NCI-H524 treated with DMSO at 0.1 percent for 48 hours (cell line): ENCODE data around the gene HSF4.

Experiments
- DNase-seq: peaks from one replicate; lab custom pipeline; 2025; lab: John Stamatoyannopoulos, UW

The HSF4 gene

DNA sequence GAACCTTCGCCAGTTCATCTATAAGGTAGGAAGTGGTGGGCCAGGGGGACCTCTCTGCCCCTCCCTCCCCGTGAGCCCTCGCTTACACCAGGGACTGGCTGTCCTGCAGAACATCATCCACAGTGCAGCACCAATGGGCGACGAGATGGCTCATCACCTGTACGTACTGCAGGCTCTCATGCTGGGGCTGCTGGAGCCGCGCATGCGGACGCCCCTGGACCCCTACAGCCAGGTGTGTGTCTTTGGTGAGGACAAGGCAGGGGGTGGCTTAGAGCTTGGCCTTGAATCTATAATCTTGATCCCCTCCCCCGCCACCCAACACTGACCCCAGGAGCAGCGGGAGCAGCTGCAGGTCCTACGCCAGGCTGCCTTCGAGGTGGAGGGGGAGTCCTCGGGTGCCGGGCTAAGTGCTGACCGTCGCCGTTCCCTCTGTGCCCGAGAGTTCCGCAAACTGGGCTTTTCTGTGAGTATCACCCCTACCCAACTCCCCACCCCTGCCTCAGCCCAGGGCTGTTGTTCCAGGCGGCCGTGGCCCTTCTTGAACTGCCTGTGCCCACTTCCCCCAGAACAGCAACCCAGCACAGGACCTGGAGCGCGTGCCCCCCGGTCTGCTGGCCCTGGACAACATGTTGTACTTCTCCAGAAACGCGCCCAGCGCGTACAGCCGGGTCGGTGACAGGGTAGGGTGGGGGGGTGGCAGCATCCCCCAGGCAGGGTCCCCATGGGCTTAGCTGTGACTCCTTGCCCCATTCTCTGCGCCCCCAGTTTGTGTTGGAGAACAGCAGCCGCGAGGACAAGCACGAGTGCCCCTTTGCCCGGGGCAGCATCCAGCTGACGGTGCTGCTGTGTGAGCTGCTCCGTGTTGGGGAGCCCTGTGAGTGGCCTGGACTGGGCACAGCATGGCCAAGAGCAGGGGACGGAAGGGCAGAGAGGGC lies 37.1 kb downstream of the HSF4 start:
- no peak for DNase-seq

DNA sequence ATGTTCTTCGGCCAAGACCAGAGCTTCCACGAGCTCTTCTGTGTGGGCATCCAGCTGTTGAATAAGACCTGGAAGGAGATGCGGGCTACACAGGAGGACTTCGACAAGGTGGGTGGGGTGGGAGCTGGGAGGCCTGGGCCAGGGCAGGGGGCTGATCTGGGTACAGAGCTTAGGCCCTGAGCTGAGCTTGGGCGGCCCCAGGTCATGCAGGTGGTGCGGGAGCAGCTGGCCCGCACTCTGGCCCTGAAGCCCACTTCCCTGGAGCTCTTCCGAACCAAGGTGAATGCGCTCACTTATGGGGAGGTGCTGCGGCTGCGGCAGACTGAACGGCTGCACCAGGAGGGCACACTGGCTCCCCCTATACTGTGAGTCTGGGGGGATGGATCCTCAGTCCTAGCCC lies 37.9 kb downstream of the HSF4 start:
- DNase-seq = no peak

DNA sequence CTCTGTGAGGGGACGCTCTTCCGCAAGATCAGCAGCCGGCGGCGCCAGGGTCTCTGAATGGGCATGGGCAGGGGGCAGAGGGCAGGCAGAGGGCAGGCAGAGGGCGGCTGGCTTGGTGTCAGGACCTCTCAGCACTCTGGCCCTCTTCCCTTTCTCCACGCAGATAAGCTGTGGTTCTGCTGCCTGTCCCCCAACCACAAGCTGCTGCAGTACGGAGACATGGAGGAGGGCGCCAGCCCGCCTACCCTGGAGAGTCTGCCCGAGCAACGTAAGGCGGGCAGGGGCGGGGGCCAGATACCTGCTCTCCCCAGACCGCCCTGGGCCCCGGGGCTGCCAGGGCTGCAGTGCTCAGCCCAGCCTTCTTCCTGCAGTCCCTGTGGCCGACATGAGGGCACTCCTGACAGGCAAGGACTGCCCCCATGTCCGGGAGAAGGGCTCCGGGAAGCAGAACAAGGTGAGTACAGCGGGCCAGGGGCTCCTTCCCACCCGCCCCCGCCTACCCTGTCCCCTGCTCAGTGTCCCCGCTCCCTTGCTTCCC lies 38.5 kb downstream of the HSF4 start:
- no peak for DNase-seq

DNA sequence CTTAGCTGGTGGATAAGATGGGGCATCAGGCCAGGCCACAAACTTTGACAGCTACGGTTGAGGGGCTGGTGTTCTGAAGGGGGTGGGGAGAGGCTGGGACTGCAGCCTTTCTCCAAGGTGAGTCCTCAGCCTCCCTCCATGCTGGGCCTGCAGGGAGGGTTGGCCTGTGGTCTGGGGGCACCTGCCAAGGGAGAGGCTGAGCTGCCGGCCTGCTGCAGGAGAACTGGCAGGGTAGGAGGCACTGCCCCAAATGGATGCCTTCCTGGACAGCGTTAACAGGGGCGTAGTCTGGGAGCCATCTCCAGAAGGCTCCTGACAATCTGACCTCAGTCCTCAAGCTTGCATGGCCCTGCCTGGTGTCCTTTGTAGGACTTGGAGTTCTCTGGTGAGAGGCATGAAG lies 39.5 kb downstream of the HSF4 start:
- no peak for DNase-seq

DNA sequence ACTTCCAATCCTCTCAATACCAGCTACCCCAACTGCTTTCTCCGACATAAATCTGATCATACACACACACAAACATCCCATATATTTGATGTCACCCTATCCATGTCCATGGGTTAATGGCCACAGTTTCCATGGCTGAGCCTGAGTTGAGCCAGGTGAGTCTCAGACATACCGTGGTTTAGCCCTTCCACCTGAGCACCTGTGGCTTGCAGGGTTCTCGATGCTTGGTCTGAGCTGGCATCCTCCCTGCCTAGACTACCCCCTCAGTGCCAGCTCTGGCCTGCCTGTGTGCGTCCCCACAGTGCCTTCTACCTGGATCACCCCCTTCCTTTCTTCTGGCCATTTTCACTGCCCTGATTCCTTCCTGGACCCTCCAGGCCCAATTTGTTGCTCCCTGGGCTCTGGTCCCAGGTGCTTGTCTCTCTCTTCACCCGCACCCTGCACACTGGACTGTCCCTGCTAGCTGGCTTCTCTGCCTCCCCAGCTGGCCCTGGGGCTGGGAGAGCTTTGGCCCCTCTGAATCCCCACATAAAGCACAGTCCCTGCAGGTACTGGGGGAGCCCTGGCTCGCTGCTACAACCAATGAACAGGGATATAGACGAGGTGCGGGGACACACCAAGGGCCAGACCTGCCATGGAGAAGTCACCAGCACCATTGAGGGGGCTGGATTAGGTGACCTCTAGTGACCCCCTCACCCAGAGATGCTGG lies 41.7 kb downstream of the HSF4 start:
- DNase-seq = no peak

DNA sequence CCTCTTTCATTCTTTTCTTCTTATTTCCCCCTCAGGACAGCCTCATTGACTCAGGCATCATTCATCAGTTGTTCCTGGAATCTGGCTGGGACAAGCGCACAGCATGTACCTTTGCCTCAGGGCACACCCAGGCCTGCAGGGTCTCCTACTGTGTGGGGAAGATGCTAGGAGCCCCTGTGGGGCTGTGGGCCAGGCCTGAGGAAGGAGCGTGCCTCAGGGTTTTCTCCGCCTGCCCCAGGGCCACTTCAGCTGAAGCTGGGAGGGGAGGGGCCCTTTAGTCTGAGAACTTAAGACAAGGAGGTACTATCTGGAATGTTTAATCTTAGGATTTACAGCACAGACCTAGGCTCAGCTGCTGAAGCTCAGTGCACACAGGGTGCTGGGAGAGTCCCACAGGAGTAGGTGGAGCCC lies 42.3 kb downstream of the HSF4 start:
- no peak for DNase-seq

DNA sequence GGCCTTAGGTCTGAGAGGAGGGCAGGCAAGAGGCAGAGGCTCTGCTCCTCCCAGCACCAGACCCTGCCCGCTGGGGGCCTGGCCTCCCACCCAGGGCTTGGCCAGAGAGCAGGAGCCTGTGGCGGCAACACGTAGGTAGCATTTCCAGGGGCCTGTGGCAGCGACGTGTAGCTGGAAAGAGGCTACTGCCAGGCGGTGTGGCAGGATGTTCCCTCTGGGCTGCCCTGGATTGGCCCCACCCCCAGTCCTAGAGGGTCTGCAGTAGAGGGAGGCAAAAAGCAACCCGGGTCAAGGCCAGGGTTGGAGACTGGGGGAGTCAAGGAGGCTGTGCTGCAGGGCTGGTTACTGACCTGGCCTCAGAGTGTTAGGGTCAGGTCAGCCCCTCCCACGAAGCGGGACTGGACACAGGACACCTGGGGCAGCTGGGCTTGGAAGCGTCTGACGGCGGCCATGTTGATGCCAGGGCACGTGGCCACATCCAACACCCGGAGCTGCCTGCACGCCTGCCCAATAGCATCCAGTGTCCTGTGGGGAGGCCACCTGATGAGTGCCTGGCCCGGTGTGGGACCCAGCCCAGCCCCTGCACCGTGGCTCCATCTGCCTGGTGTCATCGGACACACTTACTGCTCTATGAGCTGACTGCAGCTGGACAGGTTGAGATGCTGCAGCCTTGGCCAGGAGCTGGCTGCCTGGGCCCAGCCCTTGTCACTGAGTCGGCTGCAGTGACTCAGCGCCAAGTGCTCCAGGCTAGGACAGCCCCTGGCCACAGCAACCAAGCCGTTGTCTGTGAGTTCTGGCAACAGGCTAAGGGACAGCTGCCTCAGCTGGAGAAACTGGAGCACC lies 42.9 kb downstream of the HSF4 start:
- no peak for DNase-seq

DNA sequence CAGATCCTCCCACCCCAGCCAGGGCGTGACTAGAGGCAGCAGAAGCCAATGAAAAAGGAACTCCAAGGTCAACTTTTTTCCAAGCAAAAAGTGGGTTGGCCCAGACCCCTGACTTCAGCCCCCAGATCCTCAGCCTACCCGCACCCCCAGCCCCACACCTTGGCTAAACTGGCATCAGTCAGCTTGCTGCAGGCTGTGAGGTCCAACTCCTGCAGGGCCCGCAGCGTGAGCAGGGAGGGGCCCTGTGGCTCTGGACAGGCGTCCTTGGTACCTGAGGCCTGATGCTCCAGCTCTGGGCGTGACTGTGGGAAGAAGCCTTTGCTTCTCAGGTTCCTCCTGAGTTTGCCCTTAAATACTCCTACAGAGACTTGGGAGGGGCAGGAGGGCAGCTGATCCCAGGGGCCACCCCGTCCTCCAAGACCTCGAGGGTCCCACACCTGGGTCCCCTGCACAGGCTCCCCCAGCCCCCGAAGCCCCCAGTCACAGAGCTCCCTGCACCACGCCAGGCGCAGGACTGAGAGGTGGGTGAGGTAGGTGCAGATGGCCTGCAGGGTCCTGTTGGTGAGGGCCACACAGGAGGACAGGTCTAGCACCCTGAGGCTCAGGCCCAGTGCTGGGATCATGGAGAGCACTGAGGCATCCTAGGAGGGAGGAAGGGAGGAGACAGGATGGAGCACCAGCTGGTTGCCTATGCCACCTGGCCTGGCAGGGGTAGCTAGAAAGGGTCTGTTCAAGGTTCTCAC lies 43.8 kb downstream of the HSF4 start:
- no peak for DNase-seq

DNA sequence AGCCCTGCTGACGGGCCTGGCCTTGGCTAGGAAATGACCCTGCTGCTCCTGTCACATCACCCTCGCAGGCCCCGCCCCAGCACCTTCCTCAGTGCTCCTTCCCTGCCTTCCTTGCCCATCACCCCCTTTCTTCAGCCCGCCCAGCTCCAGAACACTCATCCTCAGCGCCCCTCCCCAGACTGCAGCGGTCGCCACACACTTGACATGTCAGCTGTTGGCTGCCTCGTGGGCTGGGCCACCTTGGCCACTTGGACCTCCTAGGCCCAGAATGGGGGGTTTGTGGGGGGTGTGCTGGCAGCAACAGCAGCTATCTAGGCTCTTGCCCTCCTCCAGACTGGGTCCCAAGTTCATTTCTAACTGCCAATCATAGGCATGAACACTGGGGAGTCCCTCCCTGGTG lies 45.0 kb downstream of the HSF4 start:
- no peak for DNase-seq

DNA sequence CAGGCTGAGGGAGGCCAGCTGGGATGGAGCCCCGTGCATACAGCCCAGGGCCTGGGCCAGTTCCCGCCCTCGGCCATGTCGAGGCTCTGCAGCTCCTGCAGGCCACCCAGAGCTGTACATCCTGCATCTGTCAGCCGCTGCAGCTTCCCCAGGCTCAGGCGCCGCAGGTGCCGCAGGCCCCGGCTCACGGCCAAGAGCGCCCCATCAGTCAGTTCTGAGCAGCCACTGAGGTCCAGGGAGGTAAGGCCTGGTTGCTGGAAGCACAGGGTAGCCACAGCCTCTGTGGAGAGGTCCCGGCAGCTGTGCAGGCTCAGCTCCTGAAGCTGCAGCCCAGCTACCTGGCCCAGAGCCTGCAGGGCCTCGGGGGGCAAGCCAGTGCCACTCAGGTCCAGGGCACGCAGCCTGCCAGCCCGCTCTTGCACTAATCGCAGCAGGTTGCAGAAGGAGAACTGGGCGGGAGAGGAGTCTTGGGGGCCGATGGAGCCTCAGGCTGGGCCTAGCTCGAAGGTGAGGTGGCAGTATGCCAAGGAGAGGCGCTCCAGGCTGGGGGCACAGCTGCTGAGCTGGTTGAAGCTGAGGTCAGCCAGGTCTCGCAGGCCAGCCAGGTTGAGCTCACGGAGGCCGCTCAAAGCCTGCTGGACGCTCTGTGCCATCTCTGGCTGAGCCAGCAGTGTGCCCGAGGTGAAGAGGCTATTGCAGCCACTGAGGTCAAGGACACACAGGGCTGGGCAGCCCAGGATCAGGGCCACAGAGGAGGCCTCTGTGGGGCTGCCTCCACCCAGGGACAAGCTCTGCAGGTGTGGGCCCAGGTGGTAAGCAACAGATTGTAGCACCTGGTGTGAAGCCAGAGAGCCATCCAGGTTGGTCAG lies 45.8 kb downstream of the HSF4 start:
- DNase-seq = no peak

DNA sequence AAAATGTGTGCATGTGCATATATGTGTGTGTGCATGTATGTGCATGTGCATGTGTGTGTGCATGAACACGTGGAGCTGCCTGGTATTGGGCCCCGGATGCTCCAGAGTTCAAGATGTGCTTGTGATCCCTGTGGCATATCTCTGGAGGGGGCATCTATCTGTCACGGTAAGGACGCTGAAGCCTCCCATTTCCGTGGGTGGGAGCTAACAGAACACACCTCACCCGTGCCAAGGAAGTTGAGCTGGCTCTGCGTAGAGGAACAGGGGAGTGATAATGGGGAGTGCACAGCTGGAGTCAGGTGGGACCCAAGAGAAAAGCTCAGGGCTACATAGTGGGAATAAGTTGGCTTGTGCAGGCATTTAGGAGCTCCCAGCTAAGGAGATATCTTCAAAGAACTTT lies 47.1 kb downstream of the HSF4 start:
- no peak for DNase-seq

DNA sequence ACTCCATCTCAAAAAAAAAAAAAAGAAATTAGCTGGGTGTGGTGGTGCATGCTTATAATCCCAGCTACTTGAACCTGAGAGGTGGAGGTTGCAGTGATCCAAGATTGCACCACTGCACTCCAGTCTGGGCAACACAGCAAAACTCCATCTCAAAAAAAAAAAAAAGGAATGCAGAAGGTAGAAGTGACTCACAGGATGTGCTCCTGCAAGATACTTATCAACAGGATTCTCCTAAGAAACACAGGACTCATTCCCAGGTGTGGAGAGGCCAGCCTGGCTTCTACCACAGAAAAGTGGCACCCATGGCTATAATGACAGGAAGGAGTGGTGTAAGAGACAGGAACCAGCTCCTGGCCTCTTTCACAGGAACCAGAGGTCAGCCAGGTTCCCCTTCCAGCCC lies 48.2 kb downstream of the HSF4 start:
- DNase-seq = no peak

DNA sequence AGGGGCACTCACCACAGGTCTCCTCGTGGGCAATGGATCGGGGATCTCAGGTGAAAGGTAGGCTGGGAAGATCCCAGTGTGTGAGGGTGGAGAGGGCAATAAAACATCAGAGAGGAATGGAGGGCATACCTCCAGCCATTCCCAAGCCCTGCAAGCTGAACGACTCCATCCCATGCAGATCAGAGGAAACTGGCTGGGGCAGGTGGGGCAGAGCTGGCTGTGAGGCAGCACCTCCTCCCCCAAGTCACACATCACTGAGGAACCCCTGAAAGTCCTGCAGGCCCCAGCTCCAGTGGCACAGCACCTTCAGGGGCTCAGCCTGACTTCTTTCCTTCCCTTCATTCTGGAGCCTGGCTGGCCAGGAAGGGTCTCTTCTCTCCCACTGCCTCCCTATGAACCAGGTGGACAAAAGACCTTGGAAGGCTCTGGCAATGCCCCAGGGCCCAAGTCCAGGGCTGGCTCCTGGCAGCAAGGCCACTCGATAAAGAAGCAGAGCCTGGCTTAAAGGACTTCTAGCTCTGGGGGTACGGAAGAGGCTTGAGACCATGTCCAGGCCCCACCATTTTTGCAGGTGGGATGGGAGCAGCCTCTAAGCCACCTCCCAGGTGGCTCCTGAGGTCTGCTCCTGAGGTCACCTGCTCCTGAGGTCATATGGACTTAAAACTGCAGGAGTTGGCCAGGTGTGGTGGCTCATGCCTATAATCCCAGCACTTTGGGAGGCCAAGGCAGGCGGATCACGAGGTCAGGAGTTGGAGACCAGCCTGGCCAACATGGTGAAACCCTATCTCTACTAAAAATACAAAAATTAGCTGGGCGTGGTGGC lies 48.9 kb downstream of the HSF4 start:
- DNase-seq = no peak

DNA sequence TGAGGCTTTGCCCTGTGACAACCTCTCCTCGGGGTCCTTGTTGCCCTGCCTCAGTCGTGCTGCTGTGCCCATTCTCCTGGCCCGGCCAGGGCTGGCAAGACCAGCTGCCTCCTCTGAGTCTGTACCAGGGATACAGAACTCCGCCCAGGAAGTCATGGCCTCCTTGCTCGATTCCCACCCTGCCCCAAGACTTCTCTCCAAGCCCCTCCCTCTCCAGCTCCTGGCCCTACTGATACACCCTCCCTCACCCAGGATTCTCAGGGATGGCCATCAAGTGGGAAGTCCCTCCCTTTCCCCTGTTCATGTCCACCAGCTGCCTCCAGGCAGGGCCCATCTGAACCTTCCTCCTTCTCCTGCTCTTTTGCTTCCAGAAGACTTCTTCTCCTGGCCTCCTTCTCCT lies 51.2 kb downstream of the HSF4 start:
- no peak for DNase-seq

DNA sequence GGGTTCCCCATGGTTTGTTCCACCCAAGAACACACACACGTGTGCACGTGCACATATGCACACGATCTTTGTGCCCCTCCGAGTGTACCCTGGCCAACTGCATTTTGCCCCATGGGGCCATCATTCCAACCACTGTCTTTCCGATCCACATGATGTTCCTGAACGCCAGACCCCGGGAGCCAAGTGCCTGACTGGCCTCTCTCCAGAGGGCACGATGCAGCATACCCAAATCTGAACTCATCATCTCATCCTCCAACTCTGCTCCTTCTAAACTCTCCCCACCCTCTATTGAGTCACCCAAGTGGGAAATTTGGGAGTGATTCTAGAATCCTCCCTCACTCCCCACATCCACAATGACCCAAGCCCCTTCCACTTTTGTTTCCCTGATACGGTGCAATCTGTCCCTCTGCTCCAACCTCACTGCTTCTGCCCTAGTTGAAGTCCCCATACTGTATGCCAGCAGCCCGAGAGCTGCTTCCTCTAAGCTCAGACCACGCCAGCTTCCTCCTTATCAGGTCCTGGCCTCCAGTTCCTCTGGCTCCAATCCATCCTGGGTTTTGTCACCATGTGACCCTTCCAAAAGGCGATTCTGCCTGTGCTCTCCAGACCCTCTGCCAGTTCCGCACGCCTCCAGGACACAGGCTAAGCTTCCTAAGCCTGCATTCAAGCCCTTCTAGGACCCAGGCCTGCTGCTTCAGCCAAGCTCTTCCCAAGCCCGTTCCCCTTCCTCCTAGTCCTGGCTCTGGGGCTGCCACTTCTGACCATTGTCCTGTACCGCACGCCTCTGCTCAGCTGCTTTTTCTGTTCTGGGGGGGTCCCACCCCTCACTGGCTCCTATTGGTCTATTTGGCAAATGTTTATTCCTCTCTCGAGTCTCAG lies 52.3 kb downstream of the HSF4 start:
- no peak for DNase-seq
